Measurements from ENCODE around the gene LEMD3. TPM values are rescaled to one million over a fixed set of nuclear protein-coding genes. Genes with fewer than 3 reads are reported as not detected.

The LEMD3 gene
- polyA plus RNA-seq, 1 of the 3 experiments (the other 2 are of a cell fraction) = 4.4 TPM

GRCh38 chr12:65269603-65270002 lies 100.2 kb downstream of the LEMD3 start:
- H3K79me2 ChIP-seq (ENCODE audit: insufficient read depth) = no peaks in the 10 kb centered on the region
- H2AFZ ChIP-seq (ENCODE audit: low read depth) = peak overlapping the region; percentile 58; the same call in 1 of the 2 replicates
- no peak overlapping the region; a peak in 1 of 4 replicates for H3K27ac ChIP-seq (ENCODE audit: low read depth in 2 of 2, low read length in 1 of 2)
- no peak overlapping the region; the same call in 1 of the 2 replicates for H3K9ac ChIP-seq
- H3K4me3 ChIP-seq (ENCODE audit: low read depth in 2 of 2, low read length in 1 of 2) = no peak overlapping the region
- H3K4me2 ChIP-seq = no peak overlapping the region; the same call in 1 of the 2 replicates
- H3F3A ChIP-seq (replicated peaks; ENCODE audit: insufficient read depth) = no peaks in the 10 kb centered on the region
- 52% methylated on average over 1 of the region's 1 CpG for WGBS (ENCODE audit: low lambda C conversion rate)
- ChIA-PET POLR2A (no interaction called here), CTCF (interaction anchor here (2.1 kb wide), 1 partner anchor 37 kb away, joined by 5 read pairs; no protein-coding TSS in a partner anchor)
- no peaks in the 10 kb centered on the region for H4K20me1 ChIP-seq (ENCODE audit: insufficient read depth)
- no peaks in the 10 kb centered on the region for H3K4me1 ChIP-seq (ENCODE audit: control insufficient read depth in 1 of 2, insufficient read depth in 2 of 2, low read depth in 1 of 2, low read length in 1 of 2)
- no peaks in the 10 kb centered on the region; the same call in 1 of the 2 replicates for H3K9me2 ChIP-seq
- H3K9me3 ChIP-seq = no peaks in the 10 kb centered on the region
- no peaks in the 10 kb centered on the region for H3K27me3 ChIP-seq (ENCODE audit: insufficient read depth)
- DNase-seq = no peak
- H3K36me3 ChIP-seq (replicated peaks in 1 of 2; ENCODE audit: control insufficient read depth in 1 of 2, insufficient read depth in 2 of 2, low read length in 1 of 2) = no peaks in the 10 kb centered on the region
- TF ChIP-seq YY1 (IDR thresholded peaks at IDR 0.05; ENCODE audit: low read depth) (no peak), RCOR1 (IDR thresholded peaks at IDR 0.05; ENCODE audit: low read length) (no peak), JUND (IDR thresholded peaks at IDR 0.05) (no peak), FOXJ3 (CRISPR knock-in tag; IDR thresholded peaks at IDR 0.05) (no peak), GATA2 (CRISPR knock-in tag; IDR thresholded peaks at IDR 0.05) (no peak), NRF1 (IDR thresholded peaks at IDR 0.05; ENCODE audit: low read depth, low read length) (no peak)

GRCh38 chr12:65274602-65275272 lies 105.4 kb downstream of the LEMD3 start:
- Histone ChIP-seq H3F3A (replicated peaks; ENCODE audit: insufficient read depth) (no peaks in the 10 kb centered on the region), H3K9ac (no peak overlapping the region), H3K4me2 (no peak overlapping the region), H2AFZ (ENCODE audit: low read depth) (no peak overlapping the region), H3K79me2 (ENCODE audit: insufficient read depth) (peaks cover 5% of the 10 kb centered on the region), H3K27me3 (ENCODE audit: insufficient read depth) (no peaks in the 10 kb centered on the region; the same call in 1 of the 2 replicates), H4K20me1 (ENCODE audit: insufficient read depth) (no peaks in the 10 kb centered on the region), H3K36me3 (replicated peaks in 1 of 2; ENCODE audit: control insufficient read depth in 1 of 2, insufficient read depth in 2 of 2, low read length in 1 of 2) (no peaks in the 10 kb centered on the region), H3K9me3 (no peaks in the 10 kb centered on the region), H3K4me1 (ENCODE audit: control insufficient read depth in 1 of 2, insufficient read depth in 2 of 2, low read depth in 1 of 2, low read length in 1 of 2) (peaks cover 0 to 12% of the 10 kb centered on the region in 2 experiments; a peak in 1 of 4 replicates), H3K9me2 (no peaks in the 10 kb centered on the region), H3K4me3 (ENCODE audit: low read depth in 2 of 2, low read length in 1 of 2) (no peak overlapping the region), H3K27ac (ENCODE audit: low read depth in 2 of 2, low read length in 1 of 2) (no peak overlapping the region)
- 31% methylated on average over 6 of the region's 7 CpGs for WGBS (ENCODE audit: low lambda C conversion rate)
- ChIA-PET CTCF (no interaction called here), POLR2A (no interaction called here)
- no peak for DNase-seq
- TF ChIP-seq, protein P1, sequence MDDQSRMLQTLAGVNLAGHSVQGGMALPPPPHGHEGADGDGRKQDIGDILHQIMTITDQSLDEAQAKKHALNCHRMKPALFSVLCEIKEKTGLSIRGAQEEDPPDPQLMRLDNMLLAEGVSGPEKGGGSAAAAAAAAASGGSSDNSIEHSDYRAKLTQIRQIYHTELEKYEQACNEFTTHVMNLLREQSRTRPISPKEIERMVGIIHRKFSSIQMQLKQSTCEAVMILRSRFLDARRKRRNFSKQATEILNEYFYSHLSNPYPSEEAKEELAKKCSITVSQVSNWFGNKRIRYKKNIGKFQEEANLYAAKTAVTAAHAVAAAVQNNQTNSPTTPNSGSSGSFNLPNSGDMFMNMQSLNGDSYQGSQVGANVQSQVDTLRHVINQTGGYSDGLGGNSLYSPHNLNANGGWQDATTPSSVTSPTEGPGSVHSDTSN (IDR thresholded peaks at IDR 0.05) = no peak
- no peak for TF ChIP-seq RXRA (IDR thresholded peaks at IDR 0.05; ENCODE audit: borderline replicate concordance, low read depth)
- no peak for TF ChIP-seq CHD2 (IDR thresholded peaks at IDR 0.05; ENCODE audit: low read length, partially characterized antibody)
- TF ChIP-seq TEAD4 (IDR thresholded peaks at IDR 0.05; ENCODE audit: borderline replicate concordance, insufficient read depth) = no peak
- no peak for TF ChIP-seq MAX (IDR thresholded peaks at IDR 0.05; ENCODE audit: low read depth)
- TF ChIP-seq, protein P2, sequence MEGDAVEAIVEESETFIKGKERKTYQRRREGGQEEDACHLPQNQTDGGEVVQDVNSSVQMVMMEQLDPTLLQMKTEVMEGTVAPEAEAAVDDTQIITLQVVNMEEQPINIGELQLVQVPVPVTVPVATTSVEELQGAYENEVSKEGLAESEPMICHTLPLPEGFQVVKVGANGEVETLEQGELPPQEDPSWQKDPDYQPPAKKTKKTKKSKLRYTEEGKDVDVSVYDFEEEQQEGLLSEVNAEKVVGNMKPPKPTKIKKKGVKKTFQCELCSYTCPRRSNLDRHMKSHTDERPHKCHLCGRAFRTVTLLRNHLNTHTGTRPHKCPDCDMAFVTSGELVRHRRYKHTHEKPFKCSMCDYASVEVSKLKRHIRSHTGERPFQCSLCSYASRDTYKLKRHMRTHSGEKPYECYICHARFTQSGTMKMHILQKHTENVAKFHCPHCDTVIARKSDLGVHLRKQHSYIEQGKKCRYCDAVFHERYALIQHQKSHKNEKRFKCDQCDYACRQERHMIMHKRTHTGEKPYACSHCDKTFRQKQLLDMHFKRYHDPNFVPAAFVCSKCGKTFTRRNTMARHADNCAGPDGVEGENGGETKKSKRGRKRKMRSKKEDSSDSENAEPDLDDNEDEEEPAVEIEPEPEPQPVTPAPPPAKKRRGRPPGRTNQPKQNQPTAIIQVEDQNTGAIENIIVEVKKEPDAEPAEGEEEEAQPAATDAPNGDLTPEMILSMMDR (IDR thresholded peaks at IDR 0.05) = no peak
- no peak for TF ChIP-seq FOXJ3 (CRISPR knock-in tag; IDR thresholded peaks at IDR 0.05)
- TF ChIP-seq, protein P3, sequence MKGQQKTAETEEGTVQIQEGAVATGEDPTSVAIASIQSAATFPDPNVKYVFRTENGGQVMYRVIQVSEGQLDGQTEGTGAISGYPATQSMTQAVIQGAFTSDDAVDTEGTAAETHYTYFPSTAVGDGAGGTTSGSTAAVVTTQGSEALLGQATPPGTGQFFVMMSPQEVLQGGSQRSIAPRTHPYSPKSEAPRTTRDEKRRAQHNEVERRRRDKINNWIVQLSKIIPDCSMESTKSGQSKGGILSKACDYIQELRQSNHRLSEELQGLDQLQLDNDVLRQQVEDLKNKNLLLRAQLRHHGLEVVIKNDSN (IDR thresholded peaks at IDR 0.05; ENCODE audit: borderline replicate concordance, low read depth) = no peak
- no peak for TF ChIP-seq MEF2A (IDR thresholded peaks at IDR 0.05; ENCODE audit: borderline replicate concordance, low read depth)
- TF ChIP-seq, protein P4, sequence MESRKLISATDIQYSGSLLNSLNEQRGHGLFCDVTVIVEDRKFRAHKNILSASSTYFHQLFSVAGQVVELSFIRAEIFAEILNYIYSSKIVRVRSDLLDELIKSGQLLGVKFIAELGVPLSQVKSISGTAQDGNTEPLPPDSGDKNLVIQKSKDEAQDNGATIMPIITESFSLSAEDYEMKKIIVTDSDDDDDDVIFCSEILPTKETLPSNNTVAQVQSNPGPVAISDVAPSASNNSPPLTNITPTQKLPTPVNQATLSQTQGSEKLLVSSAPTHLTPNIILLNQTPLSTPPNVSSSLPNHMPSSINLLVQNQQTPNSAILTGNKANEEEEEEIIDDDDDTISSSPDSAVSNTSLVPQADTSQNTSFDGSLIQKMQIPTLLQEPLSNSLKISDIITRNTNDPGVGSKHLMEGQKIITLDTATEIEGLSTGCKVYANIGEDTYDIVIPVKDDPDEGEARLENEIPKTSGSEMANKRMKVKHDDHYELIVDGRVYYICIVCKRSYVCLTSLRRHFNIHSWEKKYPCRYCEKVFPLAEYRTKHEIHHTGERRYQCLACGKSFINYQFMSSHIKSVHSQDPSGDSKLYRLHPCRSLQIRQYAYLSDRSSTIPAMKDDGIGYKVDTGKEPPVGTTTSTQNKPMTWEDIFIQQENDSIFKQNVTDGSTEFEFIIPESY (IDR thresholded peaks at IDR 0.05; ENCODE audit: borderline replicate concordance, low read depth) = no peak
- TF ChIP-seq TAF1 (IDR thresholded peaks at IDR 0.05; ENCODE audit: borderline replicate concordance, low read depth, low read length) = no peak
- TF ChIP-seq MXI1 (IDR thresholded peaks at IDR 0.05; ENCODE audit: low read depth, low read length) = no peak
- no peak for TF ChIP-seq POLR2AphosphoS5 (IDR thresholded peaks at IDR 0.05; ENCODE audit: low read depth, low read length)
- TF ChIP-seq EP300 (IDR thresholded peaks at IDR 0.05; ENCODE audit: borderline replicate concordance in 1 of 2, low read depth in 1 of 2, low read length in 1 of 2) = no peak

Data from SK-N-SH (cell line).